ENCODE measurements around the gene PRR35. TPM values are rescaled to one million over a fixed set of nuclear protein-coding genes. Genes with fewer than 3 reads are reported as not detected.

Gene PRR35
- total and polyA plus RNA-seq, 8 donors: not detected

- H3K4me3 ChIP-seq: no peak overlapping the region
- no peak overlapping the region for H3K27ac ChIP-seq
- H3K36me3 ChIP-seq: peaks cover 0 to 42% (median 24%) of the 10 kb centered on the region in 4 donors
- TF ChIP-seq EP300 (IDR thresholded peaks at IDR 0.05) (no peak), POLR2AphosphoS5 (IDR thresholded peaks at IDR 0.05) (no peak), CTCF (IDR thresholded peaks at IDR 0.05) (no peak), POLR2A (IDR thresholded peaks at IDR 0.05) (no peak)
- 87 to 96% (median 90%) methylated on average over 16 to 27 of the region's 27 CpGs for WGBS, 5 donors
- intact Hi-C loops (cut with DNase I; ENCODE audit: low total_unique reads): no loop called here
- H3K27me3 ChIP-seq: peaks cover 0 to 2% (median 0%) of the 10 kb centered on the region in 3 donors
- H3K4me1 ChIP-seq: peaks cover under 1 to 42% (median 33%) of the 10 kb centered on the region in 4 donors
- H3K9me3 ChIP-seq: no peaks in the 10 kb centered on the region
- no peak for DNase-seq
Observed at GRCh38 chr16:580141-580945, 20.1 kb downstream of the PRR35 start.

- peaks cover 6 to 43% (median 35%) of the 10 kb centered on the region in 4 donors for H3K4me1 ChIP-seq
- no peaks in the 10 kb centered on the region for H3K9me3 ChIP-seq
- TF ChIP-seq EP300 (IDR thresholded peaks at IDR 0.05): no peak
- no peak for TF ChIP-seq CTCF (IDR thresholded peaks at IDR 0.05)
- TF ChIP-seq POLR2A (IDR thresholded peaks at IDR 0.05): no peak
- TF ChIP-seq POLR2AphosphoS5 (IDR thresholded peaks at IDR 0.05): no peak
- H3K36me3 ChIP-seq: peaks cover 0 to 35% (median 17%) of the 10 kb centered on the region in 4 donors
- H3K27ac ChIP-seq: no peak overlapping the region
- DNase-seq: no peak
- WGBS, 5 donors: 93 to 100% (median 95%) methylated on average over 18 to 19 of the region's 19 CpGs
- intact Hi-C loops (cut with DNase I; ENCODE audit: low total_unique reads): no loop called here
- H3K27me3 ChIP-seq: peaks cover 0 to 9% (median 0%) of the 10 kb centered on the region in 3 donors
- H3K4me3 ChIP-seq: no peak overlapping the region
Observed at GRCh38 chr16:580946-581498, 20.8 kb downstream of the PRR35 start.

- no peak for DNase-seq
- H3K9me3 ChIP-seq: no peaks in the 10 kb centered on the region
- H3K27ac ChIP-seq: peak overlapping the region in 1 of 5 donors; percentile 58
- intact Hi-C loops (cut with DNase I; ENCODE audit: low total_unique reads): no loop called here
- no peak overlapping the region for H3K4me3 ChIP-seq
- peaks cover 8 to 44% (median 34%) of the 10 kb centered on the region in 4 donors for H3K4me1 ChIP-seq
- TF ChIP-seq EP300 (IDR thresholded peaks at IDR 0.05) (no peak), POLR2AphosphoS5 (IDR thresholded peaks at IDR 0.05) (no peak), POLR2A (IDR thresholded peaks at IDR 0.05) (no peak), CTCF (IDR thresholded peaks at IDR 0.05) (no peak)
- peaks cover 0 to 11% (median 0%) of the 10 kb centered on the region in 3 donors for H3K27me3 ChIP-seq
- 82 to 92% (median 89%) methylated on average over 13 to 18 of the region's 18 CpGs for WGBS, 5 donors
- H3K36me3 ChIP-seq: peaks cover 0 to 29% (median 14%) of the 10 kb centered on the region in 4 donors
Observed at GRCh38 chr16:582218-582613, 22.0 kb downstream of the PRR35 start.

- peaks cover 11 to 50% (median 39%) of the 10 kb centered on the region in 4 donors for H3K4me1 ChIP-seq
- TF ChIP-seq POLR2A (IDR thresholded peaks at IDR 0.05): no peak
- TF ChIP-seq POLR2AphosphoS5 (IDR thresholded peaks at IDR 0.05): peak in 1 of 3 donors; percentile 32
- TF ChIP-seq EP300 (IDR thresholded peaks at IDR 0.05): no peak
- peak in 1 of 7 experiments; percentile 37 for TF ChIP-seq CTCF (IDR thresholded peaks at IDR 0.05)
- H3K36me3 ChIP-seq: peaks cover 0 to 26% (median 14%) of the 10 kb centered on the region in 4 donors
- 42 to 80% (median 69%) methylated on average over 12 to 21 of the region's 21 CpGs for WGBS, 5 donors
- DNase-seq: peak in 1 of 2 donors; percentile 86
- intact Hi-C loops (cut with DNase I; ENCODE audit: low total_unique reads): no loop called here
- H3K27ac ChIP-seq: peak overlapping the region in 3 of 5 donors; percentile 15 to 58 (median 25)
- no peaks in the 10 kb centered on the region for H3K9me3 ChIP-seq
- no peak overlapping the region for H3K4me3 ChIP-seq
- H3K27me3 ChIP-seq: peaks cover 0 to 11% (median 0%) of the 10 kb centered on the region in 3 donors
Observed at GRCh38 chr16:582614-583331, 22.6 kb downstream of the PRR35 start.

Measured in stomach (tissue), 9 donors.